Neuronal stem cell (in vitro differentiated cells): Measurements from ENCODE around the gene PCNX2.

Source experiments
- DNase-seq: peaks from one replicate; pipeline ENCODE4 v3.0.0-alpha.2; 2013; ENCODE audit warnings: low spot score
- H2AFZ ChIP-seq: one replicate; pipeline ENCODE4 v1.6.1; 2013; ENCODE audit warnings: mild to moderate bottlenecking, low read length, inconsistent platforms
- H2AK5ac ChIP-seq: 2 replicates; pipeline ENCODE4 v1.6.1; 2013; ENCODE audit warnings: low read depth, mild to moderate bottlenecking, inconsistent platforms, low read length, moderate library complexity, mixed read lengths
- H2BK120ac ChIP-seq: 2 replicates; pipeline ENCODE4 v1.6.1; 2013; ENCODE audit warnings: low read depth, mild to moderate bottlenecking, inconsistent platforms, low read length, moderate library complexity, mixed read lengths
- H2BK12ac ChIP-seq: one replicate; pipeline ENCODE4 v1.6.1; 2013; ENCODE audit warnings: low read length, inconsistent platforms
- H2BK15ac ChIP-seq: 2 replicates; pipeline ENCODE4 v1.6.1; 2013; ENCODE audit warnings: mild to moderate bottlenecking, low read length, inconsistent platforms, mixed read lengths
- H2BK5ac ChIP-seq: one replicate; pipeline ENCODE4 v1.6.1; 2013; ENCODE audit warnings: inconsistent platforms, mild to moderate bottlenecking, low read length, moderate library complexity
- H3K14ac ChIP-seq: one replicate; pipeline ENCODE4 v1.6.1; 2013; ENCODE audit warnings: low read length, inconsistent platforms
- H3K18ac ChIP-seq: 2 replicates; pipeline ENCODE4 v1.6.1; 2013; ENCODE audit warnings: low read length, inconsistent platforms
- H3K23ac ChIP-seq: 2 replicates; pipeline ENCODE4 v1.6.1; 2013; ENCODE audit warnings: low read depth, mild to moderate bottlenecking, mixed read lengths, low read length, inconsistent platforms; ENCODE audit not compliant: poor library complexity
- H3K27ac ChIP-seq: replicated peaks from 3 replicates; pipeline ENCODE4 v1.5.1; 2013; ENCODE audit warnings: low read length, inconsistent platforms
- H3K27me3 ChIP-seq, 3 experiments: 2 replicates each; pipeline ENCODE4 v1.6.1; 2013; ENCODE audit warnings: low read length in 3 of 3, mild to moderate bottlenecking in 2 of 3, inconsistent platforms in 1 of 3, low read depth in 1 of 3, mixed read lengths in 1 of 3, moderate library complexity in 1 of 3; ENCODE audit not compliant: control insufficient read depth in 3 of 3, insufficient read depth in 3 of 3
- H3K36me3 ChIP-seq, 2 donors: replicated peaks in 1 of 2; 2 replicates each; pipeline ENCODE4 v1.6.1; 2013; ENCODE audit warnings: low read length in 2 of 2; ENCODE audit not compliant: control insufficient read depth in 2 of 2, insufficient read depth in 2 of 2
- H3K4ac ChIP-seq: 2 replicates; pipeline ENCODE4 v1.6.1; 2013; ENCODE audit warnings: inconsistent platforms, mild to moderate bottlenecking, low read length, moderate library complexity
- H3K4me1 ChIP-seq, 2 donors: 1 replicate in 1 of 2; 2 replicates in 1 of 2; pipeline ENCODE4 v1.6.1; 2013; ENCODE audit warnings: low read length in 2 of 2, low read depth in 1 of 2; ENCODE audit not compliant: control insufficient read depth in 2 of 2, insufficient read depth in 1 of 2
- H3K4me2 ChIP-seq: one replicate; pipeline ENCODE4 v1.6.1; 2013; ENCODE audit warnings: mild to moderate bottlenecking, low read length, inconsistent platforms; ENCODE audit not compliant: insufficient read depth, poor library complexity, severe bottlenecking
- H3K4me3 ChIP-seq, 2 donors: 2 replicates each; pipeline ENCODE4 v1.5.1; 2013; ENCODE audit warnings: low read length in 2 of 2, mild to moderate bottlenecking in 2 of 2, inconsistent platforms in 1 of 2, moderate library complexity in 1 of 2
- H3K79me1 ChIP-seq: one replicate; pipeline ENCODE4 v1.6.1; 2013; ENCODE audit warnings: low read depth, mild to moderate bottlenecking, inconsistent platforms, low read length, moderate library complexity
- H3K9ac ChIP-seq: one replicate; pipeline ENCODE4 v1.6.1; 2013; ENCODE audit warnings: mild to moderate bottlenecking, low read depth, low read length, inconsistent platforms; ENCODE audit not compliant: poor library complexity
- H3K9me3 ChIP-seq, 2 donors: replicated peaks in 1 of 2; 2 replicates each; pipeline versions ENCODE3 to v1.6.1; 2013; ENCODE audit warnings: low read length in 2 of 2, mild to moderate bottlenecking in 2 of 2, inconsistent platforms in 1 of 2, low read depth in 1 of 2, mixed read lengths in 1 of 2, moderate library complexity in 1 of 2; ENCODE audit not compliant: control insufficient read depth in 2 of 2, insufficient read depth in 1 of 2
- H4K8ac ChIP-seq: one replicate; pipeline ENCODE4 v1.6.1; 2013; ENCODE audit warnings: low read depth, mild to moderate bottlenecking, inconsistent platforms, low read length, moderate library complexity
- H4K91ac ChIP-seq: one replicate; pipeline ENCODE4 v1.6.1; 2013; ENCODE audit warnings: low read length, low read depth, mild to moderate bottlenecking, inconsistent platforms; ENCODE audit not compliant: poor library complexity
- WGBS, 2 donors: extraction: QIAGEN DNeasy Blood & Tissue Kit; methylation state at CpG; one replicate each; pipeline ENCODE4 v1.1.7; 2013; ENCODE audit warnings: missing lambda C conversion rate in 2 of 2, mixed read lengths in 1 of 2; ENCODE audit not compliant: insufficient read length in 2 of 2, insufficient replicate concordance in 1 of 2; ENCODE audit errors: extremely low coverage in 2 of 2; 5-methylcytosine and 5-hydroxymethylcytosine counted together

PCNX2 gene

DNA sequence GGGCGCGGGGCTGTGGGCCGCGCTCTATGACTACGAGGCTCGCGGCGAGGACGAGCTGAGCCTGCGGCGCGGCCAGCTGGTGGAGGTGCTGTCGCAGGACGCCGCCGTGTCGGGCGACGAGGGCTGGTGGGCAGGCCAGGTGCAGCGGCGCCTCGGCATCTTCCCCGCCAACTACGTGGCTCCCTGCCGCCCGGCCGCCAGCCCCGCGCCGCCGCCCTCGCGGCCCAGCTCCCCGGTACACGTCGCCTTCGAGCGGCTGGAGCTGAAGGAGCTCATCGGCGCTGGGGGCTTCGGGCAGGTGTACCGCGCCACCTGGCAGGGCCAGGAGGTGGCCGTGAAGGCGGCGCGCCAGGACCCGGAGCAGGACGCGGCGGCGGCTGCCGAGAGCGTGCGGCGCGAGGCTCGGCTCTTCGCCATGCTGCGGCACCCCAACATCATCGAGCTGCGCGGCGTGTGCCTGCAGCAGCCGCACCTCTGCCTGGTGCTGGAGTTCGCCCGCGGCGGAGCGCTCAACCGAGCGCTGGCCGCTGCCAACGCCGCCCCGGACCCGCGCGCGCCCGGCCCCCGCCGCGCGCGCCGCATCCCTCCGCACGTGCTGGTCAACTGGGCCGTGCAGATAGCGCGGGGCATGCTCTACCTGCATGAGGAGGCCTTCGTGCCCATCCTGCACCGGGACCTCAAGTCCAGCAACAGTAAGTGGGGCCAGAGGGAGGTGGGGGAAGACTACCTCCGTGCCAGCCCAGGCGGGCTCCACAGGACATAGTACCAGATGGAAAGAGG is 32.8 kb upstream of the PCNX2 start:
- Histone ChIP-seq H3K4me2 (peak overlapping the region; percentile 96), H3K36me3 (no peaks in the 10 kb centered on the region), H2AFZ (peak overlapping the region; percentile 94), H3K9me3 (peaks cover 0 to 2% of the 10 kb centered on the region in 2 donors), H3K23ac (peak overlapping the region; percentile 95), H2BK120ac (peak overlapping the region; percentile 72), H3K18ac (peak overlapping the region; percentile 98), H2BK5ac (peak overlapping the region; percentile 53), H2BK15ac (no peak overlapping the region), H3K27ac (no peak overlapping the region), H2BK12ac (peak overlapping the region; percentile 75), H3K14ac (peak overlapping the region; percentile 97), H3K4ac (no peak overlapping the region), H2AK5ac (peak overlapping the region; percentile 63), H4K91ac (no peak overlapping the region), H3K9ac (peak overlapping the region; percentile 95), H3K4me1 (peaks cover 0 to 10% of the 10 kb centered on the region in 2 donors), H4K8ac (peak overlapping the region; percentile 43), H3K4me3 (peak overlapping the region; percentile 40 to 90), H3K79me1 (no peaks in the 10 kb centered on the region), H3K27me3 (peaks cover 9 to 75% (median 23%) of the 10 kb centered on the region in 3 experiments)
- DNase-seq = peak; percentile 24
- no CpG with 5 or more reads among the region's 96 CpGs for WGBS, 2 donors

DNA sequence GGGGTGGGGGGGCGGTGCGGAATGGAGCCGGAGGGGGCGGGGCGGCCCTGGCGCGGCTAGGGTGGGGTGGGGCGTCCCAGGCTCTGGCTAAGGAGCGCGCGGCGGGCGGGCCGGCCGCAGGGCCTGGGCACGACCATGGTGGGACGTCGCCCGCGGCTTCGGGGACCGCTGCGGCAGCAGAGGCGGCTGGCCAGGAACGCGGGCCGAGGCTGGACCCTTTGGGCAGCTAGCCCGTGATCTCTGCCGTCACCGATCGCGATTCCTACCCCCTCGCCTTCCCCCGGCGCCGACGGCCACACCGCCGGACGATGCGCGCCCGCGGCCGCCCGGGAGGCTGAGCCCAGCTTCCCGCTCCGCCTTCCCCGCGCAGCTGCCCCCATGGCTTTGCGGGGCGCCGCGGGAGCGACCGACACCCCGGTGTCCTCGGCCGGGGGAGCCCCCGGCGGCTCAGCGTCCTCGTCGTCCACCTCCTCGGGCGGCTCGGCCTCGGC is 32.2 kb upstream of the PCNX2 start, which contains the start of gene MAP3K21:
MAP3K21 (plus strand) TSS at position 74 of the 491 bp plus-strand sequence; CDS start at position 379, 305 bp downstream.
- Histone ChIP-seq H2BK15ac (no peak within 1 kb of the TSS), H3K18ac (peak within 1 kb of the TSS; percentile 98), H2BK5ac (peak within 1 kb of the TSS; percentile 53), H2BK12ac (peak within 1 kb of the TSS; percentile 75), H3K4me3 (peak within 1 kb of the TSS; percentile 40 to 90), H3K9me3 (peaks cover 0 to 2% of the 10 kb centered on the region in 2 donors), H4K91ac (no peak within 1 kb of the TSS), H2BK120ac (peak within 1 kb of the TSS; percentile 72), H3K14ac (peak within 1 kb of the TSS; percentile 97), H3K9ac (peak within 1 kb of the TSS; percentile 95), H2AK5ac (peak within 1 kb of the TSS; percentile 63), H3K27ac (no peak within 1 kb of the TSS), H4K8ac (peak within 1 kb of the TSS; percentile 23), H3K79me1 (no peaks in the 10 kb centered on the region), H3K4me2 (peak within 1 kb of the TSS; percentile 96), H3K27me3 (peaks cover 9 to 78% (median 23%) of the 10 kb centered on the region in 3 experiments), H2AFZ (peak within 1 kb of the TSS; percentile 94), H3K23ac (peak within 1 kb of the TSS; percentile 95), H3K4me1 (peaks cover 0 to 10% of the 10 kb centered on the region in 2 donors), H3K4ac (no peak within 1 kb of the TSS), H3K36me3 (no peaks in the 10 kb centered on the region)
- no peak for DNase-seq
- no CpG with 5 or more reads among the region's 68 CpGs for WGBS, 2 donors

DNA sequence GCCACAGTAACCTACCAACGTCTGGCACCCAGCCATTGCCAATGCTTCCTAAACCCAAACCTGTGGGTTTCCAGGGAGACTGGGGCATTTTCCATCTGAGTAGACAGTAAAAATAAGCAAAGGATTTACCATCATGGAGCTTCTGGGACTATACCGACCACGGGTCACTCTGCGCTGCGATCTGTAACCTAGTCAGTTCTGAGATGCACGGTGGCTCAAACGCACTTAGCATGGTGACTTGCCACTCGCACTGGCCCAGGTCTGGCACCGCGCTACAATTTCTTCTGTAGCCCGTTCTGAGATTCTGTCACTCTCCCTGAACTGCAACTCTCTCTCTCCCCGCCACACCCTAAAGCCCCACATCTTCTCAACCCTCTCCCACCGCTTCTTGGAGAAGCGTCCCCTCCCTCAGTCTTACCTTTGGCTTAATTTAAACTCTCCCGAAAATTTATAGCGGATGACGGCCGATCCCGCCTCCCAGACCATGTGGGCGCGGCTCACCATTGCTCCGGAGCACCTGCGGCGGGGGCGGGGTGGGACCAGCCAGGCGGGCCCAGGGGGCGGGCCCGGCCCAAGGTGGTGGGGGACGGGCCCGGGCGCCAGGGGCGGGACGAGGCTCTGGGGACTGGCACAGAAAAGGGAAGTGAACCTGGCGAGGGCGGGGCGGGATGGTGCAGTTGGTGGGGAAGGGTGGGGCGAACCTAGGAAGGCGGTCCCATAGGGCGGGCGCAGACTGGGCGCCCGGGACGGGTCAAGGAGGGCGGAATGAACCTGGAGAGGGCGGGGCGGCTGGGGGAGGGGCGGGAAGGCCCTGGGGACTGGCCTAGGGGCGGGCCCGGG is 31.5 kb upstream of the PCNX2 start:
- H2AFZ ChIP-seq = peak overlapping the region; percentile 29
- peaks cover 9 to 78% (median 23%) of the 10 kb centered on the region in 3 experiments for H3K27me3 ChIP-seq
- peak overlapping the region; percentile 95 for H3K23ac ChIP-seq
- H2BK120ac ChIP-seq = no peak overlapping the region
- peaks cover 0 to 2% of the 10 kb centered on the region in 2 donors for H3K9me3 ChIP-seq
- peak overlapping the region; percentile 68 for H3K4me2 ChIP-seq
- peak overlapping the region; percentile 53 for H3K18ac ChIP-seq
- H4K8ac ChIP-seq = no peak overlapping the region
- H4K91ac ChIP-seq = no peak overlapping the region
- H3K4me3 ChIP-seq = peak overlapping the region in 1 of 2 donors; percentile 31
- H3K9ac ChIP-seq = no peak overlapping the region
- no peak overlapping the region for H2AK5ac ChIP-seq
- no peaks in the 10 kb centered on the region for H3K36me3 ChIP-seq
- H2BK12ac ChIP-seq = no peak overlapping the region
- H3K27ac ChIP-seq = no peak overlapping the region
- peaks cover 0 to 10% of the 10 kb centered on the region in 2 donors for H3K4me1 ChIP-seq
- H3K14ac ChIP-seq = no peak overlapping the region
- no peak overlapping the region for H2BK5ac ChIP-seq
- no peaks in the 10 kb centered on the region for H3K79me1 ChIP-seq
- no CpG with 5 or more reads among the region's 49 CpGs for WGBS, 2 donors
- H2BK15ac ChIP-seq = no peak overlapping the region
- DNase-seq = peak; percentile 59
- no peak overlapping the region for H3K4ac ChIP-seq
